ENCODE measurements around the gene RHO.

DNA sequence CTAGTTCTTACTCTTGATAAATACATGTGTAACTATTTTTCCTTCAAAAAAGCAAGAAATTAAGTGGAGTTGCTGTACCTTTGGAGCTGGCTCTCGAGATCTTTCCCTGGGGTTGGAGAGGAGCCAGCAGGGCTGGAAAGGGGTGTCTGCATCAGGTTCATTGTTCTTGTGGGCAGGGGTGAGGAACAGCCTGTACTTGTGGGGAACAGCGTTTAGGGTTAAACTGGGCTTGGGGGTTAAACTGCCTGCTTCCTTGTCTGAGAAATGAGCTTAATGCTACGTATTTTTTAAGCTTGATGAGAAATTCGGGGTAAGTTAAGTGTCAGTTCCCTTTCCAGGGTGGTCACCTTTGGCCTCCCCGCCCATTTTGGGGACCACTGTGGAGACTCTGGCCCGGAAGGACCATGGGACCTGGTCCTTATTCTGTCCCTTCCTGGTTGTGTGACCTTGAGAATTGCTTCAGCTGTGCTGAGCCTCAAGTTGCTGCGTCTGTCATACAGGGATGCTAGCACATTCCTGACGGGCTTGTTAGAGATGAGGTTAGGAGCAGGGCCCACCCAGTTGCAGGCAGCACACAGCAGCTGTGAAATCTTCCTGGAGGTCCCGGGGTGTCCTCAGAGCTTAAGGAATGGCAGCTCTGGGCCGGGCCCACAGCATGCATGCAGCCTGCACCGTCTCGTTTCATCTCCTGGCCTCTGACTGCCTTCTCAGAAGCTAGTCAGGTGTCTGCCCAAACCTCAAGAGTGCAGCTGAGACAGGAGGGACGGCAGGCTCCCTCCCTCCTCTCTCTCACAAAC lies 26.1 kb downstream of the RHO start:
- TF ChIP-seq, protein P1, sequence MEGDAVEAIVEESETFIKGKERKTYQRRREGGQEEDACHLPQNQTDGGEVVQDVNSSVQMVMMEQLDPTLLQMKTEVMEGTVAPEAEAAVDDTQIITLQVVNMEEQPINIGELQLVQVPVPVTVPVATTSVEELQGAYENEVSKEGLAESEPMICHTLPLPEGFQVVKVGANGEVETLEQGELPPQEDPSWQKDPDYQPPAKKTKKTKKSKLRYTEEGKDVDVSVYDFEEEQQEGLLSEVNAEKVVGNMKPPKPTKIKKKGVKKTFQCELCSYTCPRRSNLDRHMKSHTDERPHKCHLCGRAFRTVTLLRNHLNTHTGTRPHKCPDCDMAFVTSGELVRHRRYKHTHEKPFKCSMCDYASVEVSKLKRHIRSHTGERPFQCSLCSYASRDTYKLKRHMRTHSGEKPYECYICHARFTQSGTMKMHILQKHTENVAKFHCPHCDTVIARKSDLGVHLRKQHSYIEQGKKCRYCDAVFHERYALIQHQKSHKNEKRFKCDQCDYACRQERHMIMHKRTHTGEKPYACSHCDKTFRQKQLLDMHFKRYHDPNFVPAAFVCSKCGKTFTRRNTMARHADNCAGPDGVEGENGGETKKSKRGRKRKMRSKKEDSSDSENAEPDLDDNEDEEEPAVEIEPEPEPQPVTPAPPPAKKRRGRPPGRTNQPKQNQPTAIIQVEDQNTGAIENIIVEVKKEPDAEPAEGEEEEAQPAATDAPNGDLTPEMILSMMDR (IDR thresholded peaks at IDR 0.05; ENCODE audit: insufficient read depth, low read length, poor library complexity, severe bottlenecking): no peak
- TF ChIP-seq EZH2phosphoT487 (conservative IDR thresholded peaks at IDR 0.05; ENCODE audit: low read length): no peak
